NCI-H748 treated with DMSO at 0.1 percent for 48 hours (cell line): ENCODE measurements around the gene PIGU.

Experiments used
- DNase-seq: peaks from one replicate; lab custom pipeline; 2025; lab: John Stamatoyannopoulos, UW

PIGU gene

DNA sequence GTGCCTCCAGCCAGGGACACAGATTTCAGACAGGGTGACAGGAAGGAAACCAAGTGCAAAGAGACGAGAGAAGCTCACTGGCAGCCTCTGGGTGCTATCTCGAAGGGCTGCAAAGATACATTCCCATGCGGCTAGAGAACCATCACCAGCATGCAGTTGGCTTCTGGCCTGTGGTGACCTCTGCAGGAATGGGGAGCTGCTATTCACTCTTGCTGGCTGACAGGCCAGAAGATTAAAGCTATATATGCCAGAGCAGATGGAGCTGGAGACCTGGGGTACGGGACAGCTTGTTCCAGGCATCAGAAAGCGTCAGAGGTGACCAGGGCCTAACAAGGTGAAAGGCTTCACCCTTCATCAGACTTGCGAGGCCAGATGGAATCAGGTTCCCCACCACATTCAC, 98.4 kb downstream of the PIGU start:
- DNase-seq, result no peak

DNA sequence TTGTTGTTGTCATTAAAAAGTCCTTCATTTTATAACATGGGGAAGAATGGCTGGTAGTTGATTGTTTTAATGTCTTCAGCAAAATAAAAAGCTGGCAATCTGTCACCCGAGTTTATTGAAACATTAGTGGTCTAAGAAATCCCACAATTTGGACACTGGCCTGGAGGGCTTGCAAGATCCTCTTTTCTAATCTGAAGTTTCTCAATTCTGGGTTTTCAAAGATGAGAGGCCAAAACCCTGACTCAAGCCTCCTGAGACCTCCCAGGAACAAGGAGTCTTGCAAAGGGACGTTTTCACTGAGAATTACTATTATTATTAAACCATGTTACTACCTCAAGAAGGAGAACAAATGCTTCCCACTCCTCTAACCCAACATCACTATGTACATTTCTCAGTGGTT, 98.9 kb downstream of the PIGU start:
- DNase-seq, result no peak

GRCh38 chr20:34577061-34577460, 99.8 kb downstream of the PIGU start:
- no peak for DNase-seq

- DNase-seq, result no peak
Measured at GRCh38 chr20:34575756-34576155, 101.1 kb downstream of the PIGU start.

DNA sequence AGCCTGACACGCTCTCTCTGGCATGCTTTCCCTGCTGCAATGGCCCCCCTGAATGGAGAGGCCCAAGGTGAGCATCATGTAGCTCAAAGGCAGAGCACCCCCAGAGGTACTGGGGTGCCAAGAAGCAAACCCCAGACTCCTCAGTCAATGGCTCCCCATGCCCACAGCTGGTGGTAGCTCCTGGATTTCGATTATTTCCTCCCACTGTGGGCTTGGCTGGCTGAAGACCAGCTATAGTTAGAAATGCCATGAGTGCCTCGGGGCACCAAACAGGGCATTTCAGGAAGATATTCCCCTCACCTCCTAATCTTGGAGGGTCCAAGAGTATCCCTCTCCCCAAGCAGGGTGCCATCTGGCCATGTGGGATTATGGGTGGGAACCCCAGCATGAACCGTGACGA, 101.6 kb downstream of the PIGU start:
- no peak for DNase-seq

DNA sequence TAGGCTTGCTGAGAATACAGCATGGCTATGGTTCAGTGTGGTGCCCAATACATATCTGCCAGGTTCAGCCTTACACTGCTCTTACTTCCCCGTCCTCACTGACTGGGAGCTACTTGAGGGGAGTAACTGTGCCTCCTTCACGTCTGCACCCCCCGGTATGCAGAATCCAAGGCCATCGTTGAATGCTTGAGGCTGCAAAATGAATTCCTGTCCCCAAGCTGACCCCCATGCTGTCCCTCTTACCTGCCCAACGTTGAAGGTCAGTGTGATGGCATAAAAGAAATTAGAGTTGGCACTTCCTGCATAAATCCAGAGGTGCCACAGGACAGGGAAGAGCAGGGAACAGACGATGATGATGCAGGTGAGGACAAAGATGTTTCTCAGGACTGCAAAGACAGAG, 102.0 kb downstream of the PIGU start:
- DNase-seq, result no peak

DNA sequence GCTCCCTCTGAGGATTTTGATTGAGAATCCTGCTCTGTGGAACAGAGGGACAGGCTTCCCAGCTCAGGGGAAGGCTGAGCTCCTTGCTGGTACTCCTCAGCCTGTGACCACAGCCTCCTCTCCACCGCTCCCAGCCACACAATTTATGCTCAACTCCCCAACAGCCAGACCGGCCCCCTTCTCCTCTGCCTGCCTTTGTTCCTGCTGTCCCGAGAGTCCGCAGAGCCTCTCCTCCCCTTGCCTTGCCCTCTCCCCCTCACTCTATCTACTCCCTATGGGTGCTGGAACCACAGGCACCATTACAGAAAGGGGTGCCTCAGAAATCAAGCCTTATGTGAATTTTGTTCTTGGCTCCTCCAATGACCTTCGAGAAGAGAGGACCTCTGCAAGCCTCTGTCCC, 102.5 kb downstream of the PIGU start:
- DNase-seq, result no peak

- no peak for DNase-seq
Measured at GRCh38 chr20:34573541-34574300, 103.2 kb downstream of the PIGU start.

GRCh38 chr20:34571753-34572152, 105.1 kb downstream of the PIGU start:
- DNase-seq, result no peak

GRCh38 chr20:34570859-34571306, 106.0 kb downstream of the PIGU start:
- DNase-seq, result no peak

DNA sequence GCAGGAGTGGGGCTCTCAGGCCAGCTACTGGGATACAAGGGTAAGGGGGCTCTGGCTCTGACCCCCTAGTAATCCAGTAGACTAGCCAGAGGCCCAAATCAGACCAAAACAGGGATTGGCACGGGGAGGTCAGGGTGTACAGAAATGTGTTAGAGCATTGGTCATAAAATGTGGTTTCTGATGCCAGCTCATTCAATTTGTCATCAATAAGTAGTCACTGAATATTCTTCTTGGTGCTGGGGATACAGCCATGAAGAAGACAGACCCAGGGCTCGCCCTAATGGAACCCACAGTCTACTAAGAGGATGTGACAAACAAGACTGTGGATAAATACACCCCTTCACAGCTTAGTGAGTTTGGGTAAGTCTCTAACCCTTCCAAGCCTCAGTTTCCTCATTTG, 107.3 kb downstream of the PIGU start:
- DNase-seq, result no peak

DNA sequence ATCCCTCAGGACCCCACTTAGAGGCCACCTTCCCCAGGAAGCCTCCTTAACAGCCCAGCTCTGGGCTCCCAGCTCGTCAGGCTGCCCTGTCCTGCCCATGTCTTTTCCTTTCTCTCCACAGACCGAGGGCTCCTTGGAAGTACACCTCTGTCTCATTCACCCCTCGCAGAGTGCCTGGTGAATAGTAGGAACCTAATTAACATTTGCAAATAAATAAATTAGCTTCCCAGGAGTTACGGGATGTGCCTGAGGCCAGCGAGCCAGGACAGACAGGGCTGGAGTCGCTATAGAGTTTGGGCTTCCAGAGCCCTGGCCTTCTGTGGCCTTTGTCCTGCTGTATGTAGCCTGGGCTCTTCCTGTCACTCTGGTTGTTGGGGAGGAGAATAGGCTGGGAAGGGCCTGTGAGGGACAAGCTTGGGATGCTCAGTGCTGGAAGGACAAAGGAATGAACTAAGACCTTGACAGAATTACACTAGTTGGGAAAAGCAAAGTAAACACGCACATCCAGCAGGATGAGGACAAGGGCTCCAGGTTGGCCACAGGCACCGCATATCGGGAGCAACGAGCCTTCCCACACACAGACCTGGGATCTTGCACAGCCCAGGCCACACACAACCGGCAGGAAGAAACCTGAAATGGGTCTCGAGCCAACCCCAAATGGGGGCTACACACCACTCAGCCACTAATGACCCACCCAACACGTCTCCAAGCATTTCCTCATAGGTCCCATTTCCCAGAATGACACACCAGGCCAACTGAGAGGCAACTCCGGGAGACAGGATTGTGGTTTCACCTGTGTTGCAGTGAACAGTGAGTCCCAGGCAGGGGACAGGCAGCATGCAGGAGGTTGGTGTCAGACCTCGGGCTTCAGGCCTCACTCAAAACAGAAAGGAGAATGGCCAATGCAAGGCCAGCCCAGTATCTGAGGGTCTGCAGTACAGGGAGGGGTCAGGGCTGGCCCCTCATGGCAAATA, 108.7 kb downstream of the PIGU start:
- DNase-seq, result no peak

- no peak for DNase-seq
Measured at GRCh38 chr20:34566978-34567891, 109.7 kb downstream of the PIGU start.

- DNase-seq, result no peak
Measured at GRCh38 chr20:34564833-34565232, 112.1 kb downstream of the PIGU start.

DNA sequence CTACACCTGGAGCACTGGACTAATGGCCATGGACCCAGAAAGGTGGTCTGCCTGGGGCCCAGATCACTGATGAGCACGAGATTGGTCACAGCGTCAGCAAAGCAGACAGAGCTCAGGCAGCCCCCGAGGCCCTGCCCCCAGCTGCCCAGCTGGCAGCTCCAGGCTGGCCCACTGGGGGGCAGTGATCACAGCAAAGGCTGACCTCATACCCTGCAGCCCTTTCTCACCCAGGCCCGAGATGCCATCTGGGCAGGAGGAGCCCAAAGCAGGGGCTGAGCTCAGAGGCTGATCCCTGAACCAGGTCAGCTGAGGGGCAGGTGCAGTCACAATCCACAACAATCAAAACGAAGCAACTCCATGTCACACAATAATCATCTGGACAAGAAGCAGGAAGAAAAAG, 114.3 kb downstream of the PIGU start:
- no peak for DNase-seq

GRCh38 chr20:34561661-34562060, 115.2 kb downstream of the PIGU start:
- no peak for DNase-seq

DNA sequence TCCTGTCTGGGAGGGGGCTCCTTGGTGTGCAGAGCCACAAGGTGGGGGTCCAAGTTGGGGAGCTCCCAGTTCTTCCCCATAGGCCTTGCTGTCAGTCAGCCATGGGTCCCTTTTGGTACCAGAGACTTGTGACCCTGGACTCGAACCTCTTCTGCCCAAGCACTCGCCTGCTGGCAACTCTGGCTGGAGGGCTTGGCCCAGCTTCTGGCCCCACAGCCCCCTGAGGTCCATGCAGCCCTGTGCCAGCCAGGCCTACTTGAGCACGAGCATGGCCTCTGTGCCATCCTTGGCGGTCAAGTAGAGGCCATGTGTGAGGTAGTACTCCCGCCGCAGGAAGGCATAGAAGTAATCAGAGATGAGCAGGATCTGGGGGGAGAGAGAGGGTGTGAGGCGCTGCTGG, 116.3 kb downstream of the PIGU start:
- no peak for DNase-seq

- DNase-seq, result no peak
Measured at GRCh38 chr20:34560141-34560523, 116.8 kb downstream of the PIGU start.

DNA sequence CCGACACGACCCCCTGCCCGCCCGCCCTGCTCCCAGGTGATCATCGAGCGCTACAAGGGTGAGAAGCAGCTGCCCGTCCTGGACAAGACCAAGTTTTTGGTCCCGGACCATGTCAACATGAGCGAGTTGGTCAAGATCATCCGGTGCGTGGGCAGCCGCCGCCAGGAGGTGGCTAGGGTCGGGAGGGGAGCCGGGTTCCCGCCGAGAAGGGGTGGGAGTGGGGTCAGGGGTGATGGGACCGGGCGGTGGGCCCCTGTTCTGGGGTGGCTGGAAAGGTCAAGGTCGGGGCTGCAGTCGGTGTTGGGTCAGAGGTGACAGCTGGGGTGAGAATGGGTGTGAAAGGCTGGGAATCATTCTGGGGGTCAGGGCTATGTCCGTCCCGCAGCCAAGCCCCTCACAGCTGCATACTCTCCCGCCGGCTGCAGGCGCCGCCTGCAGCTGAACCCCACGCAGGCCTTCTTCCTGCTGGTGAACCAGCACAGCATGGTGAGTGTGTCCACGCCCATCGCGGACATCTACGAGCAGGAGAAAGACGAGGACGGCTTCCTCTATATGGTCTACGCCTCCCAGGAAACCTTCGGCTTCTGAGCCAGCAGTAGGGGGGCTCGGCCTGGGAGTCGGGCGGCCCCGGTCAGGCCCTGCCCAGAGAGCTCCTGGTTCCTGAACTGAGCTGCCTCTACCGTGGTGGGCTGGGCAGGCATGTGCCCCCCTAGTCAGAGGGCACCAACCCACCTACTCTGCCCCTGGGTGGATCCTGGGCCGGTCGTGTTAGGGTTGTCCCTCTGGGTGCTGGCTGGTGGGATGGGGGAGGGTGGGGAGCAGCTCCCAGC, 117.4 kb downstream of the PIGU start:
- no peak for DNase-seq

DNA sequence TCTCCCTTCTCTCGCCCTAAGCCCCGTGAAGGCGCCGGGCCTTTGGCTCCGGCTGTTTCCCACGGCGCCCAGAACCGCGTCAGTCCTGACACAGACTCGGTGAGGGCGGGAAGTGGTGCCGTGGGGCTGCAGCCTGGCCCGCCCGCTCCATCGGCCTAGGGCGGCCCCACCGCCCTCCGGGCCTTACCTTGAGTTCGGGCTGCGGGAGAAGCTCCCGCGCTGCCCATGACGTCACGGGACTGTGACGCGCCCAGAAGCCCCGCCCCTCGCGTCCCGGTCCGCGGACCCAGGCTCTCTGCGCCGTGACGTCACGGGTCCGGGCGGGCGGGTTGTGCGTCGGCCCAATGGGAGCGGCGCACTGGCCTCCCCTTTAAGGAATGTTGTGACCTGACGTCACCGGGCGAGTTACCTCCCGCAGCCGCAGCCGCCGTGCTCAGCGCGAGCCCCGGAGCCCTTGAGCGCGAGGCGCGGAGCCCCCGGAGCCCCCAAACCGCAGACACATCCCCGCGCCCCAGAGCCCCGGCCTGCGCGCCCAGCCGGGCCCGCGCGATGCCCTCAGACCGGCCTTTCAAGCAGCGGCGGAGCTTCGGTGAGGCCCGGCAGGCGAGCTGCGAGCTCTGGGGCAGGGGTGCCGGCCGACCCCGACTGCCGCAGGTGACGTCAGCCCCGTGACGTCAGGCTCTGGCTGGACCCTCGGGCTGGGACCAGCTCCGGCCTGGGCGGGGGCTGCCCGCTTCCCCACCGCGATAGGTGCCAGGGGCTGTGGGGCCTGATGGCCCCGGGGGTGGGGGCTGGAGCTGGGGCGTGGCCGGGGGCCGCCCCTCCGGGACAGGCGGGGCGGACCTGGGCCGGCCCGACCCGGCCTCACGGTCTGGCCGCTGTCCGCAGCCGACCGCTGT, 118.3 kb downstream of the PIGU start, which contains the start of gene MAP1LC3A:
Gene MAP1LC3A, plus strand, starts transcription at position 399 of the 899 bp plus-strand sequence. Its CDS starts 151 bp downstream, at position 550.
- DNase-seq, result no peak
